CD4-positive, alpha-beta T cell treated with Interleukin-4 for 1 hour (primary cell): ENCODE results near the gene SLC22A23.
"Not testable (repeated sequence)": the region's sequence is repeated elsewhere in the genome, so short reads cannot be mapped to it uniquely, and the experiment has no call there.

Experiments
- DNase-seq, 2 donors: peaks; one replicate each; pipeline ENCODE4 v3.0.0-alpha.2; 2020 to 2022

The SLC22A23 gene

DNA sequence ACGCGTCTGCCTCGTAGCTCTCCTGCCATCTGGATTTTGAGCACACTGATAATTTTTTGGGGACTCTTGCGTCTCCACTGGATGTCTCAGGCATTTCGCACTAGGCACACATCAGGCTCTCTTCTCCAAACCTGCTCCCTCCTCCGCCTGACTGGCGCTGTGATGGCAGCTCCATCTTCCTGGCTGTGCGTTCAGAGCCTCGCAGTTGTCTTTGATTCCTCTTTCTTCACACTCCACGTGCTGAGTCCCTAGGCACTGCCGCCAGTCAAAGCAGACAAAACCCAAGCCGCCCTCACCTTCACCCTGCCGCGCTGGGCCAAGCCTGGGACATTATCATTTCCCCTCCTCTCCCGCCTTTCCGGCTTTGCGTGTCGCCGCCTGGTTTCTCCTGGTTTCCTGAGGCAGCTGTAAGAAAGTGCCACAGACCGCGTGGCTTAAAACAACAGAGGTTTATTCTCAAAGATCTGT lies 197.3 kb downstream of the SLC22A23 start:
- DNase-seq, result peak in 1 of 2 donors; percentile 27

DNA sequence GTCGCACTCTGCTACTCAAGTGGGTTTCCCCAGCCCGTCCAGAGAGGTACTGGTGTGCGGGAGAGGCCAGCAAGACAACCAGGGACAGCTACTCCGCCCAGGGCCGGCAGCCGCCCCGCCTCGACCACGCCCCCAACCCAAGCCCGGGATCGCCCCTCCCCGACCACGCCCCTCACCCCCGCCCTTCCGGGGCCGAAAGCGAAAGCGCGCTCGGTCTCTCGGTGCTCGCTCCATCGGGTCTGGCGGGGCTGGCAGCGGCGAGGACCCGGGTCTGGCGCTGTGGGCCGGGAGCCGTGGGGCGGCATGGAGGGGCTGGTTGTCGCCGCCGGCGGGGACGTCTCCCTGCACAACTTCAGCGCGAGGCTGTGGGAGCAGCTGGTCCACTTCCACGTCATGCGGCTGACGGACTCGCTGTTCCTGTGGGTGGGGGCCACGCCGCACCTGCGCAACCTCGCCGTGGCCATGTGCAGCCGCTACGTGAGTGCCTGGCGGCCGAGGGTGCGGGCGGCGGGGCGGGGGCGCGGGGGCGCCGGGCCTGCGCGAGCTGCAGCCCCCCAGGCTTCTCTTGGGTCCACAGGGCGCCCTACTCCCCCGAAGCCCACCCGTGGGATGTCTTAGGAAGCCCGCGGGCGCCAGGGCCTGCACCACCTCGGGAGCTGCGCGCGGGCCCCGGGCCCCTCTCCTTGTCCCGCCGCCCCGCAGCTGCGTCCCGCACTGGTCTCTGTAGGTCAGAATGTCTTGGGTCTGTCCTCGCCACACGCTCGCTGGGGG lies 197.9 kb downstream of the SLC22A23 start, which contains the start of gene PSMG4:
PSMG4 (plus strand) TSS at position 228 of the 771 bp plus-strand sequence; CDS start at position 304, 76 bp downstream.
- peak; percentile 90 to 93 for DNase-seq

DNA sequence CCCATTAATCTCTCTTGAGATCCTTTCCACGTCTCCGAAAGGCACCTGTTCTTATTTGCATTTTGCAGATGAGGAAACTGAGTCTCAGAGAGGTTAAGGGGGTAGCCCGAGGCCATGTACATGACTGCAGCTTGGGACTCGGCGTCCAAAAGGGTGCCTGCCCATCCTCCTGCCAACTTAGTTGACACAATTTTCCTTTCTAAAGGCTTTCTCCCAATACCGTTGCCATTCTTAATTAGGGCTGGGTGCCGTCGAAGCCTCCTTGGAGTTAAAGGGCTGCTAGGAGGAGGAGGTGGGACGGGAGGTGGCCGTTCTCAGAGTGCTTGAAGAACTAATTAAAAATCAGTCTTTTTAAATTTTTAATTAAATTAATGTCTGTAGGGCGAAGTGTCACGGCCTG lies 198.6 kb downstream of the SLC22A23 start:
- no peak for DNase-seq

DNA sequence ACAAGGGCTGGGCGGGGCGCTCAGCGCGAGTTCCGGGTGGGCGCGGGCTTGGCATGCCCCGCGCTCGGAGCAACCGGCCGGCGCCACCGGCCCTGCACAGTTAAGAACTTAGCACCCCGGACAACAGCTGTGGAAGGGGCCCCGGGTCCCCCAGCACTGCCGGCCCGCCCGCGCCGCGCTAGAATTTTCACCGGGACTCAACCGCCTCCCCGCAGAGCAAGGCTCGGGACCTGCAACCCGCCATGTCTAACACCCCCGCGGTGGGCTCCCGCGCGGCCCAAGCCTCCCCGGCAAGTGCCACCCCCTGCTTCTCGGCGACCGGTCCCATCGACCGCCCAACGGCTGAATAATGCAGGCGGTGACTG lies 203.3 kb downstream of the SLC22A23 start:
- no peak for DNase-seq

DNA sequence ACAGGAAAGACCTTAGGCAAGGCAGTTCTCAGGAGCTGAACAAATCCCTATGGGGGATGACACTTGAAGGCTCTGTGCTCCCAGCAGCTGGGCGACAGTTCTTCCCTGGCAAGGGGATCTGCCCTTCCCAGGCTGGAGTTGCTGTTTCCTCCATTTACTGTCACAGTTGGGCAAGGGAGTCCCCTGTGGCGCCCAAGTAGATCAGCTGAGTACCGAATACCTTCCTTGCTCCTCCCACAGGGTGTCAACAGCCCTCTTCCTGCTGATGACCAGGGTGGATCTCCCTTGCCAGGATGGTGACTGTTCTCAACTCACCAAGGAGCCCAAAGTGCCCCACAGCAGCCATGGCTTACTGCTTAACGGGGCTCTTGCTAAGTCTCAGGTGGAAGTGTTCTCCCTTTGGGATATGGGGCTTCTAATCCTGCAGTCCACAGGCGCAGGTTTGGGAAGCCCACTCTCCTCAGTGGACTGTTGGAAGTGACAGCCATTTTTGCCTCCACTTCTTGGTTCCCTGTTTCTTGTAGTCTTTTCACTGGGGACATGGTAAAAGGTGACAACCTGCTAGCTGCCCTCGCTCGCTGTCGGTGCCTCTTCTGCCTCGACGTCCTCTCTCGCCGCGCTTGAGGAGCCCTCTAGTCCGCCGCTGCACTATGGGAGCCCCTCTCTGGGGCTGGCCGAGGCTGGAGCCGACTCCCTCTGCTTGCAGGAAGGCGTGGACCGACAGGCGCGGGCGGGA lies 203.8 kb downstream of the SLC22A23 start:
- no peak for DNase-seq

DNA sequence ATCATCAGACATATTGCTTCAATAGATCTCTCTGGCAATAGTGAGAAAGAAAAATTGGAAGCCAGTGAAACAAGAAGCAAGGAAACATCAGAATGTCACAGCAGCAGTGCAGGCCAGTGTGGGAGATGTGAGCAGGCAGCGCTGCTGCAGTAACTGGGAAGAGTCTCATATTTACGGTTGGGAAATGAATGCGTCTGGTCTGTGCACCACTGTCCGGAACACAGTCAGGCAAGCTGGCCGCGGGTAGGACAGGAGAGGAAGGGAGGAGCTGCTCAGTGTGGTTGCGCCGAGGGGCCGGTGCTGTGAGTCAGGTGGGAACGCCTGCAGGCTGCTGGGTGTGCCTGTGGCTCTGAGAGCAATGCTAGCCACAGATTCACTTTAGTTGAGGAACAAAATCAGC lies 204.5 kb downstream of the SLC22A23 start:
- DNase-seq, result no peak

DNA sequence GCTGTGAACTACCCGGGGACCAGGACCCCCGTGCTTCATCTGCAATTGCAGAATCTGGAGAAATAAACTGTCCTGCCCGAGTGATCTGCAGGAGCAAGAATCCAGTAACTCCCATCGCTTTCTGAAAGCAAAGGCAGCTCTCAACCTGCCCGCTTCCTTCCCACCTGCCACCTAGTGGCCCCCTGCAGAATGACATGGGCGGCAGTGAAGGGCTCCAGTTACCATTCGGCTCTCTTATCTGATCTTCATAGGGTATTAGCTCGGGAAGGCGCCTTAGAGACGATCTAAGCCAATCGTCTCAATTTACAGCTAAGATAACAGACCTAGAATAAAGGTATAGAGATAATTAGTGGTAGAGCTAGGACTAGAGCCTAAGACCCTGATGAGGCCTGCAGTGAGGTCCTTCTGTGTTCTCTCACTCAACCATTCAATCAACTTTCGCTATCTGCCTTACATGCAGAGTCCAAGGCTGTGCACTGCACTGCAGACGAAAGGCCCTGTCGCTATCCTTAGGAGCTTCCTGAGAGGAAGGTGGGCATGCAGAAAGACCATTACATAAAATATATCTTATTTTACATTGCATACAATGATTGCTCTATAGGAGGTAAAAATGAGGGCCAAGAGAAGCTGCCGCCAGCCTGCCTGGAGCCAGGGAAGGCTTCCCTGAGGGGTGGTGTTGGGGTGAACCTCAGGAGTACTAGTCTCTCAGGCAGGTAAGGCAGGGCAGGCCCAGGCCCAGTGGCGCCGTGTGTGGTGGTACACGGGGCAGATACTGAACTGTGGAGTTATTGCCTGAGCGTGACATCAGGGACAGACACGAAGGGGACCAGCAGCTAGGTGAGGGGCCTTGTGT lies 205.2 kb downstream of the SLC22A23 start:
- DNase-seq, result peak; percentile 80 to 84

DNA sequence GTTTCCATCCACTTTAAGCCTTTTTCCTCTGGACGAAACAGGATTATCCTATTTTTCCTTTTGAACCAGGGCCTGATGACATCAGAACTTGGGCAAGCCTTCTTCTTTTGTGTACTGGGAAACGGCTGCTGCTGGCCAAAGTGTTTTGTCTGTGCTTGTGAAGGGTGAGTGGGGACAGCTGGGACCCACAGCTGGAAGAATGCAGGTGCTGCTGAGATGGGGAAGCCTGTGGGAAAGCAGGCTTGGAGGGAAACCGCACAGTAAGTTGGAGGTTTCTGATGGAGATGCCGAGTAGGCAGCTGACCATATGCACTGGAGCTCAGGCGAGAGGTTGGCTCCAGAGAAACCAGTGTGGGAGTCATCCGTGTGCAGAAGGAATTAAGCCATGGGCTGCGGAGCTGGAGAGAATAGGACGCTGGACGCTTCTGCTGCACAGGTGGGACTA lies 206.6 kb downstream of the SLC22A23 start:
- DNase-seq, result no peak

DNA sequence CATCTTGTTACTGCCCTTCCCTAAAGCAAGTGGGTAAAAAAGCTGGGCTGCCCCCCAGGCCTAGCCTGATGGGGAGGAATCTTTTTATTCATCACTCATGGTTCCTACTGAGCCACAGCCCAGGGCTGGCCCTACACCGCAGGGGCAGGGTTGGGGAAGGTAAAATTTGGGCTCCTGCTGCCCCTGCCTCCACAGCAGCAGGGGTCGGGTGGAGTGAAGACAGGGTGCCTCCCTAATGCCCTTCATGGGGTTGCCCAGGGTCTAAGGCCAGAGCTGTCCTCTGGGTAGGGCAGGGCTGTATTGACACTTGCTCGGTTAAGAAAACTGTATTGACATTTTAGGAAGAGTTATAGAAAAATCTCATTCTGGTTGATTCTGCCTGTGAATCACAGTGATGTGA lies 207.0 kb downstream of the SLC22A23 start:
- no peak for DNase-seq

DNA sequence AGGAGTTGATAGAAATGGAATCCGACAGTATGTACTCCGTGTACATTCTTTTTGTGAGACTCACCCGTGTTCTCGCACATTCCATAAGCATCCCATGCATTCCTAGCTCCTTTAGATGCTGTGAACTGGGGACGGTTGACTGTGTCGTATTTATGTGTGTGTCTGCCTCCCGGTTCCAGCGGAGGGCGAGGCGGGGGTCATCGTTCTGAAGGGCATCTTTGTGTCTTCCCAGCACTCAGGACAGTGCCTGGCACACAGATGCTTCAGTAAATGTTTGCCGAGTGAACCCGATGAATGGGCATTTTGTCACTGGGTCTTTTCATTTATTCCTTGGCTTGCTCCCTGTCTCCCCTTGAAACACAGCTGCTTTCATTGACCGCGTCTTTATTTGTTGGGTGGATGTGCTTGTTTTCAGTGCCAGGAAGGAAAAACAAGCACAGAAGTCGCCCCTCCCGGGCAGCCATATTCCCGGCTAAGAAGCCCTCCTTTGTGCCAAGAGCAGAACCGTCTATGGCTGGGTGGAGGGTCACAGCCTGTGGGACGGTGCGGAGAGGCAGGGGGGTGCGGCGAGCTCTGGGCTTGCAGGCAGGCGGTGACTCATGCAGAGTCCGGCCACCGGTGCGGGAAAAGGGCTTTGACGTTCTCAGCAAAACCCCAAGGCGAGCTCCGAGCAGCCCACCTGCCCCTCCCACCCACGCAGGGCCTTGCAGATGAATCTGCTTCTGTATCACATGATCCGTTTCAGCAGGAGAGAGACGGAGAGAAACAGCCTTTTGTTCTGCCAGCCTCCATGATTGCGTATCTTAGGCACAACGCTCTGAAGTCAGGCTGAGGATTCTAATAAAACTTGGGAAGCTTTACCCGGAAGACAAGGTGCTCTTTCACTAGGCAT lies 209.3 kb downstream of the SLC22A23 start:
- no peak for DNase-seq

DNA sequence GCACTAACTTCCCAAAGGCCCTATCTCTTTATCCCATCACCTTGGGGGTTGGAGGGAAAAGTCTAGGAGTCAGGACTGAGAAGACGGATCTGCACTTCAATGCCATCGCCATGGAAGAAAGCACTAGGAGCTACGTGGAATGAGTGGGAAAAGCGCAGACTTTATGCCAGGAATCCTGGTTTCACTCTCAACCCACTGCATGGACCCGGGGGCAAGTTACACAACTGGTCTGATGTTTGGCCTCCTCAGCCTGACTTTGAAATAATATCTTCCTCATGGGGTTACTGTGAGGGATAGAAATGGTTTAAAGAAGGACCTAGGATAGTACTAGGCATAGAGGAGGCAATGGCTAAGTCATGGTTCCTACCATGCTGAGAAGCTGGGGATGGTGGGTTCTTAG lies 211.6 kb downstream of the SLC22A23 start:
- no peak for DNase-seq

DNA sequence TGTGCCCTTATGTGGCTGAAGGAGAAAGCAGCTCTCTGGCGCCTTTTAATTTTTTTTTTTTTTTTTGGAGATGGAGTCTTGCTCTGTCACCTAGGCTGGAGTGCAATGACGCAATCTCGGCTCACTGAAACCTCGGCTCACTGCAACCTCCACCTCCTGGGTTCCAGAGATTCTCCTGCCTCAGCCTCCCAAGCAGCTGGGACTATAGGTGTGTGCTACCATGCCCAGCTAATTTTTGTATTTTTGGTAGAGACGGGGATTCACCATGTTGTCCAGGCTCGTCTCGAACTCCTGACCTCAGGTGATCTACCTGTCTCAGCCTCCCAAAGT lies 212.1 kb downstream of the SLC22A23 start:
- DNase-seq, result not testable (repeated sequence)

DNA sequence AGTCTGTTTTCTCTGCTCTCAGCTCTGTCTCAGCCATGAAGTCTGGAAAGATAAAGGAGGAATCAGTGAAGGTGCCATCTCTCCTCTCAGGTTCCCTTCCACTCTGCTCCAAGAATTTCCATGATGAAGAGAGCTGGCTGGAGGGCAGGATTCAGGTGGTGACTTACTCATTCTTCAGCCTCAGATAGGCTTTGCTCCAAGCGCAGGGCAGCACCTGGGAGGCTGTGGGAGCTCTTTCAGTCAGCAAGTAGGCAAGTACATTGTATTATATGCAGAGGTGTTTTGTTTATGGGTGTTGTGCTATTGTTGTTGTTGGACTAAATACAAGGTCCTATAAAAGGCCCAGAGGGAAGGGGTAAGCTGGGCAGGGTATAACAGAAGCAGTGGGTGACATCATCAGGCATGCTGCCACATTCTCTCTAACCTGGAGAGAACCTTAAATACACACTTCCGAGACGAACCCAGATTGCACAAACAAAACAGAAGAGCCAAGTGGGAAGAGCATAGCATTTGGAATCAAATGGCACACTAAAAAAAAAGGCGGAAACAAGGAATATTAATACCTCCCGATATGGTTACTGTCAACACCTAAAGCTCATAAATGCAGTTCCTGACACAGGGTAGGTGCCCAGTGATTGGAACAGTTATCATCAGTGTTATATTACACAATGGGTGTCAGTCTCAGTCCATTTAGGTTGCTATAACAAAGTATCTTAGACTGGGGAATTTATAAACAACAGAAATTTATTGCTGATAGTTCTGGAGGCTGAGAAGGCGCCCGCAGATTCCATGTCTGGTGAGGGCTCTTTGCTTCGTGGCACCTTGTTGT lies 212.6 kb downstream of the SLC22A23 start:
- DNase-seq, result no peak

DNA sequence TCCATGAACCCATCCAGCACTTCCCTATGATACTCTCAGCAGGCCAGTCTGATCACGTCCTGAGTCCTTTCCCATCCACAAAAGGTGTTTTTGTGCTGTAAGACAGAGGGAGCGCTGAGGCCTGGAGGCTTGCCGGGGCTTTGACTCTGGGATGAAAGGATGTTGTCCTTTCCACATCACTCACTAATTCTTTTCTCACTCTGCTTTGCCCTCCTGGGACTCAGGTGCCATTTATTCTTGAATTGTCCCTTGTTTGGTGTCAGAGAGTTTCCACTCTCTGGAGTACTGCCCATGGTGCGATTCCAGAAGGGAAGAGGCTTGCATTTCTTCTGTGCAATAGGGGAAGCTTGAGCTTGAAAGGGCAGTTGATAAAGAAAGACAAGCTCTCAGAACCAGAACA lies 214.1 kb downstream of the SLC22A23 start:
- DNase-seq, result no peak

DNA sequence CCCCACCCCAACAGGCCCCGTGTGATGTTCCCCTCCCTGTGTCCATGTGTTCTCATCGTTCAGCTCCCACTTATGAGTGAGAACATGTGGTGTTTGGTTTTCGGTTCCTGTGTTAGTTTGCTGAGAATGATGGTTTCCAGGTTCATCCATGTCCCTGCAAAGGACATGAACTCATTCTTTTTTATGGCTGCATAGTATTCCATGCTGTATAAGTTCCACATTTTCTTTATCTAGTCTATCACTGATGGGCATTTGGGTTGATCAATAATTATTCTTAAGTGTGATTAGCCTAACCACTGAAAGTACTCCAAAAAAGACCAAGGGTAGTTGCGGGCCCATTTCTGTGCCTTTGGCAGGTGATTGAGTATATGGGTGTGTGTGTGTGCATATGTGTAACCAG lies 215.1 kb downstream of the SLC22A23 start:
- not testable (repeated sequence) for DNase-seq

DNA sequence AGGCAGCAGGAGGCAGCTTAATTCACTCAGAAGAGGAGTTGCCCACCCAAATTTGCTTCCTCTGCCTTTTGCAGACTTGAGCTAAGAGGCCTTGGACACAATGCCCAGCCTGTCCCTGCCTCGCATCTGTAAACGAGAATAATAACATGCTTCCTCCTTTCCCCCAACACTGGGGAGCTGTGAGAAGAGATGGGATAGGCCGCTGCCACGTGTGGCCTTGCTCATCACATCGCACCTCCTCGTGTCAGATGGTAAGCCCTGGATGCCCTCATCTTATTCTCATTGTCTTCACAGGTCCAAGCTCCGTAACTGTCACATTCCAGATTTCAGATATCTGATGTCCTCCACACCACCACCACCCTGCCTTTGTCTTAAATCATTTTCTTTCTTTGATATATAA lies 216.3 kb downstream of the SLC22A23 start:
- DNase-seq, result no peak

DNA sequence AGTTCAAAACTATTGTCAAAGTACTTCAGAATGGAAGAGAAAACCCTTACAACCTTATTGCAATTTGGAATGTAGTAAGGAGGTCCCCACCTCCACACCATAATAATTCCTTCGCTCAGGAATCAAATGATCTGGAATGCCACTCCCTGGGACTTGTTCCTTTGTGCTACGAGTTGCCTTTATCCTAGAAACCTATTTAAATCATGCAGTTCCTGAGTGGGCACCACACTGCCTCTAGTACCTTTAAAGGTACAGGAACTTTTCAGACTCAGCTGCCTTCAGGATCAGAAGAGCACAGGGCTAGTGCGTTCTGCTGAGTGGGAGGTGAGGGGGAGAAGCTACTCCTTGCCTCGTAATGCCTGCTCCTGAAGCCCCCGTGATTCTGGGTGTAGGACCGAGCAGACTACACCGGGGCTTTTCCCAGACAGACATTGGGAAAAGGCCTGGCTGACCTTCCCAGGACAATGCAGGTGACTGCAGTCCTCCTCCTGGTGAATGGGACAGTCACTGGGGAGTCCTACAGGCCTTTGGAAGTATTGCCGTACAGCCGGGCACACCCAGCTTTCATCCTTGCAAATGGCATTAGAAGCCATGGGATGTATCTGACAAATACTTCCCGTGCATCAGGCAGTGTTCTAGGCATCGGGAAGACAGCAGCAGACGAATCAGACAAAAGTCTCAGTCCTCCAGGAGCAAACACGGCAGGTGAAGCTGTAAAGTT lies 217.6 kb downstream of the SLC22A23 start:
- no peak for DNase-seq

DNA sequence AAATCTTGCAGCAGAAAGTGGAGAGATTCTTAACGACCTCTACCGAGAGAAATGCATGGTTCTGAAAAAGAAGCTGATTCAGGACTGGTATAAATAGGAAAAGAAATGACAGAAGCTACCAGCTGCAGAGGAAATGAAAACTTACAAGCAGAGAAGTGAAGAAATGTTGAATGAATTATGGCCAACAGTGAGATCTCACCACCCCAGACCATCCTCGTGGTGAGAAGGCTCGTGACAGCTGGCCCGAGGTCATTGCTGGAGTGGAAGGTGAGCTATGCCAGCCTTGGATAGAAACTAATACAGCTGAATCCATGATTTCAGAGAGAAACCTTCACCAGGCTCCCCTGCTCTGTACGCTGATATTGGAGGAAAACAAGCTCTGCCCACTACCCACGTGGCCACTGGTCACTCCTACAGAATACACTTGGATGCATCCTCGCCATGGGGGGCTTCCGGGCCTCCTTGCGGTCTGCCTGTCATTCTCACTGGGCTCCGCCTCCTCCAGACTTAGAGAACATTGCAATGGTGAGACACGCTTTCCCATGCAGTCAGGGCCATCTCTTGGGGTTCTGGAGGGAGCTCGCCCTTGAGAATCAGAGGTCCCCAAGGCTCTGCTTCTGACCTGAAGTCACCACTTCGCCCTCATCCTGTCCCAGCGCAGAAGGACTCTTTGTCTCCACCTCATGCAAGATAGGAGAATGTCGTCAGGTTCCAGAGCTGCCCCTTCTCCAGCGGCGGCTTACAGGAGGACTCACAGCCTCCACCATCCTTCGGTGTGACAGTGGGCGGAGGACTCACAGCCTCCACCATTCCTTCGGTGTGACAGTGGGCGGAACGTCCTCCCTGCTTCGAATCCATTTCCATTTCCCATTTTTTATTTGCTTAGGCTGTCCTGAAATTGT lies 218.8 kb downstream of the SLC22A23 start:
- DNase-seq, result no peak

DNA sequence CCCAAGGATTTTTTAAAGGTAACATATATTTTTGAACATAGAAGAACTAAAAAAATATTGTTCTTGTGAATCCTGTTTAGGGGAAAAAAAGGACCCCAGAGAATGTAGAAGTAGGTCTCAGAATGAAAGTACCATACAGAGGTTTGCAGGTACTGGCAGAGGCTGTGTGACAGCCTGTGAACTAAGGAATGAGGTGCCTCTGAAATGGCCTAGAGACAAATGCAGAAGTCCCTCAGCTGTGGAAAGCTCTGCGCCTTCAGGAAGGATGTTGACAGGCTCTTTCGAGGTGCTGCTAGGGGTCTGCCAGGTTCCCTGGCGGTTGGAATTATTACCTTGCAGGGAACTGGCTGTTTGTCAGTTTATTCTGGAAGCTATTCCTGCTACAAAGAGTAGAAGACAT lies 220.8 kb downstream of the SLC22A23 start:
- no peak for DNase-seq

DNA sequence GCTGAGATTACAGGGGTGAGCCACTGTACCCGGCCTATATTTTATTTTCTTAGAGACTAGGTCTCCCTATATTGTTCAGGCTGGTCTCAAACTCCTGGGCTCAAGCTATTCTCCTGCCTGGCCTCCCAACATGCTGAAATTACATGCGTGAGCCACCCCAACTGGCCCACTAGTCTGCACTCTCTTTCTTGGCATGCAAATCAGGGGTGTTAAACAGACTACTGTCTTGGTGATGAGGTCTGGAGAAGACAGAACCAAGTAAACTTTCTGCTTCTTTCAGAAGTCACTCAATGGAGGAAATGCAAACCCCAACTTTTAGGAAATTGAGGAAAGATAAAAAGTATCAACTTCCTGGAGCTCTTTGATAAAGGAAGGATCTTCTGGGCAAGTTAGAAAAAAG lies 221.4 kb downstream of the SLC22A23 start:
- DNase-seq, result no peak
